ENCODE measurements around the gene CSN2. TPM values are rescaled to one million over a fixed set of nuclear protein-coding genes. Genes with fewer than 3 reads are reported as not detected.

Gene CSN2
- polyA plus RNA-seq, 1 donor (not counting 4 experiments of a cell fraction or from before 2014, with no cell fraction given), result not detected

DNA sequence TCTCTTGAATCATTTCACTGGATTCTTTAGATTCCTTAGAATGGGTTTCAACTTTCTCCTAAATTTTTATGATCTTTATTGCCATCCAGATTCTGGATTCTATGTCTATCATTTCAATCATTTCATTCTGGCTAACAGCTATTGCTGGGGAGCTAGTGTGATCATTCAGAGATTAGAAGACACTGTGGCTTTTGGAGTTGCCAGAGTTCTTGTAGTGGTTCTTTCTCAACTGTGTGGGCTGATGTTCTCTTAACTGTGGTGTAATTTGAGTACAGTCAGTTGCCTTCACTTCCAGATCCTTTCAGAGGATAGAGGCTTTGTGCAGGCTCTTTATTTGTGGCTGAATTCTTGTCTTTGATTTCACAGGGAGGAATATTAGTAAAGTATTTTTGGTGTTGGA, 12.1 kb upstream of the CSN2 start:
- Histone ChIP-seq H3K9ac (ENCODE audit: control insufficient read depth, extremely low read depth, insufficient read depth, low read length) (no peak overlapping the region), H3K4me2 (ENCODE audit: control insufficient read depth, extremely low read depth, insufficient read depth, low read depth, low read length) (no peak overlapping the region), H3K4me3 (ENCODE audit: control insufficient read depth in 2 of 3, extremely low read depth in 1 of 3, insufficient read depth in 2 of 3, low read depth in 1 of 3, low read length in 3 of 3) (no peak overlapping the region), H3K79me2 (ENCODE audit: control insufficient read depth, insufficient read depth, low read length) (no peaks in the 10 kb centered on the region), H3K9me1 (ENCODE audit: control insufficient read depth, extremely low read depth, insufficient read depth, low read length) (no peaks in the 10 kb centered on the region), H4K20me1 (ENCODE audit: control insufficient read depth, extremely low read depth, insufficient read depth, low read length) (no peaks in the 10 kb centered on the region), H3K36me3 (ENCODE audit: control insufficient read depth in 2 of 2, extremely low read depth in 1 of 2, insufficient read depth in 2 of 2, low read length in 2 of 2) (no peaks in the 10 kb centered on the region), H2AFZ (ENCODE audit: control insufficient read depth, low read length) (no peak overlapping the region), H3K27ac (ENCODE audit: control insufficient read depth, insufficient read depth, low read length) (no peak overlapping the region), H3K9me3 (ENCODE audit: control insufficient read depth, low read depth, low read length) (no peaks in the 10 kb centered on the region), H3K4me1 (ENCODE audit: control insufficient read depth, extremely low read depth, insufficient read depth, low read length) (no peaks in the 10 kb centered on the region), H3K27me3 (ENCODE audit: control insufficient read depth, extremely low read depth, insufficient read depth, low read length) (no peaks in the 10 kb centered on the region)
- FAIRE-seq, result no peak
- TF ChIP-seq EZH2 (IDR thresholded peaks at IDR 0.05; ENCODE audit: low read length), result no peak
- TF ChIP-seq, protein P1, sequence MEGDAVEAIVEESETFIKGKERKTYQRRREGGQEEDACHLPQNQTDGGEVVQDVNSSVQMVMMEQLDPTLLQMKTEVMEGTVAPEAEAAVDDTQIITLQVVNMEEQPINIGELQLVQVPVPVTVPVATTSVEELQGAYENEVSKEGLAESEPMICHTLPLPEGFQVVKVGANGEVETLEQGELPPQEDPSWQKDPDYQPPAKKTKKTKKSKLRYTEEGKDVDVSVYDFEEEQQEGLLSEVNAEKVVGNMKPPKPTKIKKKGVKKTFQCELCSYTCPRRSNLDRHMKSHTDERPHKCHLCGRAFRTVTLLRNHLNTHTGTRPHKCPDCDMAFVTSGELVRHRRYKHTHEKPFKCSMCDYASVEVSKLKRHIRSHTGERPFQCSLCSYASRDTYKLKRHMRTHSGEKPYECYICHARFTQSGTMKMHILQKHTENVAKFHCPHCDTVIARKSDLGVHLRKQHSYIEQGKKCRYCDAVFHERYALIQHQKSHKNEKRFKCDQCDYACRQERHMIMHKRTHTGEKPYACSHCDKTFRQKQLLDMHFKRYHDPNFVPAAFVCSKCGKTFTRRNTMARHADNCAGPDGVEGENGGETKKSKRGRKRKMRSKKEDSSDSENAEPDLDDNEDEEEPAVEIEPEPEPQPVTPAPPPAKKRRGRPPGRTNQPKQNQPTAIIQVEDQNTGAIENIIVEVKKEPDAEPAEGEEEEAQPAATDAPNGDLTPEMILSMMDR (optimal IDR thresholded peaks at IDR 0.05 in 1 of 3, IDR thresholded peaks at IDR 0.05 in 1 of 3, conservative IDR thresholded peaks at IDR 0.05 in 1 of 3; ENCODE audit: extremely low read depth in 1 of 3, insufficient read depth in 2 of 3, low read length in 3 of 3), result no peak
- no peak for DNase-seq (ENCODE audit: low read depth, low spot score)
- dilution Hi-C loops (cut with MboI; ENCODE audit: extremely low pct_ligation_motif_present, low sequenced_read_pairs), result no loop called here

DNA sequence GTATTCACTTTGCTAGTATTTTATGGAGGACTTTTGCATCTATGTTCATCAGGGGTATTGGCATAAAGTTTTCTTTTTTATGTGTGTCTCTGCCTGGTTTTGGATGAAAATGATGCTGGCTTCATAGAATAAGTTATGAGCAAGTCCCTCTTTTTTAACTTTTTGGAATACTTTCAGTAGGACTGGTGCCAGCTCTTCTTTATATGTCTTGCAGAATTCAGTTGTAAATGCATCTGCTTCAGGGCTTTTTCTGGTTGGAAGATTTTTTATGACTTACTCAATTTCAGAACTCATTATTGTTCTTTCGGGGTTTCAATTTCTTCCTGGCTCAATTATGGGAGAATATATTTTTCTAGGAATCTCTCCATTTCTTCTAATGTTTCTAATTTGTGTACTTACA, 9.1 kb upstream of the CSN2 start:
- Histone ChIP-seq H3K9ac (ENCODE audit: control insufficient read depth, extremely low read depth, insufficient read depth, low read length) (no peak overlapping the region), H3K27me3 (ENCODE audit: control insufficient read depth, extremely low read depth, insufficient read depth, low read length) (no peaks in the 10 kb centered on the region), H3K4me3 (ENCODE audit: control insufficient read depth in 2 of 3, extremely low read depth in 1 of 3, insufficient read depth in 2 of 3, low read depth in 1 of 3, low read length in 3 of 3) (no peak overlapping the region), H3K79me2 (ENCODE audit: control insufficient read depth, insufficient read depth, low read length) (no peaks in the 10 kb centered on the region), H3K4me2 (ENCODE audit: control insufficient read depth, extremely low read depth, insufficient read depth, low read depth, low read length) (no peak overlapping the region), H2AFZ (ENCODE audit: control insufficient read depth, low read length) (no peak overlapping the region), H3K9me1 (ENCODE audit: control insufficient read depth, extremely low read depth, insufficient read depth, low read length) (no peaks in the 10 kb centered on the region), H3K36me3 (ENCODE audit: control insufficient read depth in 2 of 2, extremely low read depth in 1 of 2, insufficient read depth in 2 of 2, low read length in 2 of 2) (no peaks in the 10 kb centered on the region), H3K27ac (ENCODE audit: control insufficient read depth, insufficient read depth, low read length) (no peak overlapping the region), H3K9me3 (ENCODE audit: control insufficient read depth, low read depth, low read length) (no peaks in the 10 kb centered on the region), H3K4me1 (ENCODE audit: control insufficient read depth, extremely low read depth, insufficient read depth, low read length) (no peaks in the 10 kb centered on the region), H4K20me1 (ENCODE audit: control insufficient read depth, extremely low read depth, insufficient read depth, low read length) (no peaks in the 10 kb centered on the region)
- DNase-seq (ENCODE audit: low read depth, low spot score) (no peak), FAIRE-seq (no peak)
- dilution Hi-C loops (cut with MboI; ENCODE audit: extremely low pct_ligation_motif_present, low sequenced_read_pairs), result no loop called here
- TF ChIP-seq, protein P1 (optimal IDR thresholded peaks at IDR 0.05 in 1 of 3, IDR thresholded peaks at IDR 0.05 in 1 of 3, conservative IDR thresholded peaks at IDR 0.05 in 1 of 3; ENCODE audit: extremely low read depth in 1 of 3, insufficient read depth in 2 of 3, low read length in 3 of 3), result no peak
- no peak for TF ChIP-seq EZH2 (IDR thresholded peaks at IDR 0.05; ENCODE audit: low read length)

Measured in keratinocyte (primary cell).